ENCODE measurements around the gene FAM193B. TPM values are rescaled to one million over a fixed set of nuclear protein-coding genes. Genes with fewer than 3 reads are reported as not detected.
A peak's percentile ranks its signal among the peaks of the same experiment; 100 is the strongest.

FAM193B gene
- total RNA-seq, 2 experiments from 2014 or later, result 63.6 to 77.7 TPM

DNA sequence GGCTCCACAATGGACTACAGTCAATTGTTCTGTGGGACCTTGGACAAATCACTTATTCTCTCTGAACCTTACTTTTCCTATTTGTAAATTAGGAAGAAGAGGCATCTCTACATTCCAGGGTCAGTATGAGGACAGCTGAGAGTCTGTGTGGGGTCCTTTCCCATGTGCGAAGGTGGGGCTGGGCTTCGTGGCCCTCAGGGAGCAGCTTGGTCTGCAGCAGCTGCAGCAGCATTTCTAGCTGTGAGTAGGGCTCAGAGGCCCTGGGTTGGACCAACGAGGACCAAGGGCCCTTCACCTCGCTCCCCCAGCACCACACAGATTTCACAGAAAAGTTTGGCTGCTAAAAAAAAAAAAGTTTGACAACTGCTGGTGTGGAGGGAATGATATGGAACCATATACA is 28.2 kb downstream of the FAM193B start:
- H3K9me3 Mint-ChIP-seq (ENCODE audit: low read depth), result no peaks in the 10 kb centered on the region
- no peaks in the 10 kb centered on the region for H3K27me3 Mint-ChIP-seq
- no peak overlapping the region for H3K4me3 Mint-ChIP-seq
- ATAC-seq (no peak), DNase-seq (no peak)
- H3K4me1 Mint-ChIP-seq, result peaks cover 3% of the 10 kb centered on the region
- POLR2A ChIA-PET, result no interaction called here
- CTCF ChIA-PET, result no interaction called here
- intact Hi-C loops (cut with DNase I, micrococcal nuclease), result no loop called here
- peaks cover 10% of the 10 kb centered on the region for H3K36me3 Mint-ChIP-seq (ENCODE audit: low read depth)
- H3K27ac Mint-ChIP-seq, result no peak overlapping the region

DNA sequence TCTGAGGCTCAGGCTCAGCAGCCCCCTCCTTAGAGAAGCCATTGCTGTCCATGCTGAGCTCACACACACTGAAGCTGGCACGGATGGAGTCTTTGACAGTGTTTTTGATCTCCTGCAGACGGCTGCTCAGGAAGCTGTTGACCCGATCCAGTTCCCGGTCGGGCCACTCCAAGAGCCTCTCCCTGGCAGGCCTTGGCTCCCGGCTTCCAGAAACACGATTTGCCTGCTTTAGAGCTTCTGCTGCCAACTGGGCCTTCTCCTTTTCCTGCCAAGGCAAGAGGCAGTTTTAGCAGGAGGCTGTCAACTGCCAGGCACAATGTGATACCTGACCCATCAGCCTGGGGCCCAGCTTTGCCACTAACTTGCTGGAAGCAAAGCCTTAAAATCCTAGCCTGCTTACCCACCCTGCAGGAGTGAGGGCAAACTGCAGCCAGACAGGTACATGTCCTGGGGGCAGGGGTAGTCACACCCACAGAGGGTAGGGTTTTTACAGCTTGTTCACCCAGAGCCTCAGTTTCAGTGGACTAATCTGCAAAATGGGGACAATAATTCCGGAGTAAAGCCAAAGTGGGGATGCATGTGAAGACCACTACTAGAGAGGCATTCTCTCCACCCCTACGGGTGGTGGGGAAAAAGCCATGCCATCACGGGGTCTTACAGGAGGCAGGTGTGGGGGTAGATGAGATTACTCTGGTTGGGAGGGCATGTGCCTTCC is 29.3 kb downstream of the FAM193B start:
- Mint-ChIP-seq H3K36me3 (ENCODE audit: low read depth) (peaks cover 4% of the 10 kb centered on the region), H3K27ac (no peak overlapping the region), H3K4me1 (peaks cover 9% of the 10 kb centered on the region), H3K4me3 (no peak overlapping the region), H3K27me3 (no peaks in the 10 kb centered on the region), H3K9me3 (ENCODE audit: low read depth) (no peaks in the 10 kb centered on the region)
- no peak for DNase-seq
- intact Hi-C loops (cut with DNase I, micrococcal nuclease), result no loop called here
- CTCF ChIA-PET, result interaction anchor here (0.6 to 0.8 kb wide), 2 partner anchors 10 to 475 kb away, joined by 3 read pairs; no protein-coding TSS in a partner anchor
- POLR2A ChIA-PET, result no interaction called here
- no peak for ATAC-seq

DNA sequence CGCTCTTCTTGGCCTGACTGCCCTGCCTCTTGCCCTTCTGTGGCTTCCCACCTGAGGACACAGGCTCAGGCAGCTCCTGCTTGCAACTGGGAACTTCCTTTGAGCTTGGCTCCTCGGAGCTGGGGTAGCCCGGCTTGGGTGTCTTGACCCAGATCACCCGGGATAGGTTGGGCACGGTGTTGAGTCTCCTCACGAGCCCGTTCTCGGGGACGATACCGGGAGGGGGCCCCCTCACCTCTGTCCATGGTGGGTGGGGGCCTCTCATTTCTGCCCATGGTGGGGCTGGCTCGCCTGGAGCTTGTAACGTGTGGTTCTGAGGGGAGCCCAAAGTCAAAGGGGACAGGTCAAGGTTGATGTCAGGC is 29.8 kb downstream of the FAM193B start:
- ChIA-PET POLR2A (no interaction called here), CTCF (interaction anchor here (0.8 kb wide), 1 partner anchor 10 kb away, joined by 3 read pairs; no protein-coding TSS in a partner anchor)
- Mint-ChIP-seq H3K36me3 (ENCODE audit: low read depth) (peaks cover 9% of the 10 kb centered on the region), H3K27me3 (no peaks in the 10 kb centered on the region), H3K4me1 (peaks cover 14% of the 10 kb centered on the region), H3K9me3 (ENCODE audit: low read depth) (no peaks in the 10 kb centered on the region), H3K27ac (no peak overlapping the region), H3K4me3 (no peak overlapping the region)
- intact Hi-C loops (cut with DNase I, micrococcal nuclease), result no loop called here
- no peak for ATAC-seq
- no peak for DNase-seq

DNA sequence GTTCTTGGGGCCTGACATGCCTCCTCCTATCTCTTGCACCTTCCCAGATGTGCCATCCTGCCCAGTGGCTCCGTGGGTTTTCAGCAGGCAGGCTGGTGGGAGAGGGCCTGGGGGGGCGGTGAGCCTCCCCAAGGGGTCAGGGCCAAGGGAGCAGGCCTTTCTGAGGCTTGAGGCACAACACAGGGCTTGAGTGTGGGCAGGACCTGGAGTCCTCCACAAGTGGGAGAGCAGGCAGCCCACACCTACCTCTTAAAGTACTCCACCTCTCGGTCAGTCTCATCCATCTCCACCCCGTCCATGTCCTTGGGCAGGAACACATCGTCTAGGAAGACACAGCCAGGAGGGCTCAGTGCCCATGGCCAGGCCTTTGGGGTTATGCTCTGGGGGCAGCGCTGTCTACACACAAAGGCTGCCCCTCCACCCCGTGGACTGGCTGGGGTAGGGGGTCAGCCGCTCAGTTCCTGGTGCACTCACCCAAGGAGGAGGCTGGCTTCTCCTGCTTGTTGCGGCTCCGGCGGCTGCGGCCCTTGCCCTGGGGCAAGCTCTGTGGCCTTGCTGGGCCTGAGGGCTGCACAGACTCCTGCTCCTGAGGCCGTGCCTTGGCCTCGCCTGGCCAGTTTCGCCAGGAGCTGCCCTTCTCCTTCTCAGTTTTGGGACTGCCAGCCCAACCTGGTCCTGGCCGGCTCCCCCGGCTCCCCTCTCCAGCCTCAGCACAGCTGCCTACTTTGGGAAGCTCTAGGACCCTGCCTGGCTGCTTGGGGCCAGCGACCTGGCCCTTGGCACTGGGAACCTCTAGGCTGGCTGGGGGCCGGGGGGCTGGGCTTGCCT is 30.4 kb downstream of the FAM193B start:
- POLR2A ChIA-PET, result interaction anchor here (0.5 kb wide), 1 partner anchor 17 kb away, joined by 12 read pairs; no protein-coding TSS in a partner anchor
- CTCF ChIA-PET, result interaction anchor here (0.8 kb wide), 2 partner anchors 11 to 30 kb away, joined by 3 read pairs; no protein-coding TSS in a partner anchor
- DNase-seq (no peak), ATAC-seq (no peak)
- Mint-ChIP-seq H3K9me3 (ENCODE audit: low read depth) (no peaks in the 10 kb centered on the region), H3K27ac (no peak overlapping the region), H3K27me3 (no peaks in the 10 kb centered on the region), H3K4me3 (no peak overlapping the region), H3K4me1 (peaks cover 20% of the 10 kb centered on the region), H3K36me3 (ENCODE audit: low read depth) (peaks cover 8% of the 10 kb centered on the region)
- intact Hi-C loops (cut with DNase I, micrococcal nuclease), result no loop called here

DNA sequence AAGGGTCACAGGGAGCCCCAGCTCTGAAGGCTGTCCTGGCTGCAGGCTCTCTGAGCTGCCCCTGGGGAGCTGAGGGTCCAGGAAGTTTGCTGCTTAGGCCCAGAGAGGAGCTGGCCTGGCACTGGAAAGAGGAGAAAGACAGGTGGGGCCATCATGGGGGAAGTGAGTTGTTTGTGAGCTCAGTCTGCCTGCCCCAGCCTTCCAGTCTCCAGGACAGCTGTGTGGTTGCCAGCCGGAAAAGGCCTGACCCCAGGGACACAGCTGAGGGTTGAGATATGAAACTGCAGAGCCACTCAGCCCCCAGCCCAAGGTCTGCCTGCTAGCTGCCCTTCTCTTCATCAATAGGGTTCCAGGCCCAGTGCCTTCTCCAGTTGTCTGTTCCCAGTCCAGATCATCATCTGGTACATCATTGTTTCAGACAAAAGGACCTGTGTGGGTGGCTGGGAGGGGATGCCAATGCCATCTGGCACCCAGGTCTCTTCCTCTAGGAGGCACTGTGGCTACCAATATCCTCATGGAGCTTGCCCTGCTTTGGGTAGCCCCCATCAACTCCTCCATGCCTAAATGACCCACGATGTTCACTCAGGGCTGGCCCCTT is 33.3 kb downstream of the FAM193B start:
- Mint-ChIP-seq H3K4me1 (peaks cover 31% of the 10 kb centered on the region), H3K4me3 (no peak overlapping the region), H3K27ac (peak overlapping the region; percentile 64), H3K36me3 (ENCODE audit: low read depth) (peaks cover 19% of the 10 kb centered on the region), H3K9me3 (ENCODE audit: low read depth) (no peaks in the 10 kb centered on the region), H3K27me3 (no peaks in the 10 kb centered on the region)
- ChIA-PET CTCF (interaction anchor here (0.6 to 0.9 kb wide), 3 partner anchors 17 to 211 kb away, joined by 3 to 4 read pairs (median 3); no protein-coding TSS in a partner anchor), POLR2A (no interaction called here)
- intact Hi-C loops (cut with DNase I, micrococcal nuclease), result no loop called here
- DNase-seq (no peak), ATAC-seq (no peak)

DNA sequence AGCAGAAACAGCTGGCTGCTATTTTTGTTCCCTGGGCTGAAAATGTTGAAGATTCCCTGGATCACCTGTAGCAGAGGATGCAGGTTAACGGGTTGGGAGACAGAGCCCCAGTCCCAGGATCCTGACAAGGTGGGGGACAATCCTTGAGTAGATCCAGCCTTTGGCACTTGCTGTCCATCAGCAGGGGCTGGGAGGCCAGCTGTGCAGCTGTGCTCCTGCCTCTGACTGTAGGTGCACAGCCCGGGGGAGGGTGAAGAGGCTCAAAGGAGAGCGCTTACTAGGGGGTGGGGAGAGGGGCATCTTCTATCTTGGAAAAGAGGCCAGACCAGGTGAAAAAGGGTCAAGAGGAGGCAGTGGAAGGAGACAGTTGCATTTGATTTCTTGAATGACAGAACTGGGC is 34.1 kb downstream of the FAM193B start:
- Mint-ChIP-seq H3K27ac (peak overlapping the region; percentile 64), H3K4me3 (no peak overlapping the region), H3K9me3 (ENCODE audit: low read depth) (no peaks in the 10 kb centered on the region), H3K4me1 (peaks cover 38% of the 10 kb centered on the region), H3K27me3 (no peaks in the 10 kb centered on the region), H3K36me3 (ENCODE audit: low read depth) (peaks cover 26% of the 10 kb centered on the region)
- DNase-seq (no peak), ATAC-seq (no peak)
- CTCF ChIA-PET, result interaction anchor here (0.9 kb wide), 1 partner anchor 118 kb away, joined by 3 read pairs; no protein-coding TSS in a partner anchor
- intact Hi-C loops (cut with DNase I, micrococcal nuclease), result no loop called here
- POLR2A ChIA-PET, result no interaction called here

GRCh38 chr5:177519463-177520235 is 34.7 kb downstream of the FAM193B start:
- POLR2A ChIA-PET, result interaction anchor here (1.1 kb wide), 1 partner anchor 8 kb away, joined by 3 read pairs; no protein-coding TSS in a partner anchor
- H3K36me3 Mint-ChIP-seq (ENCODE audit: low read depth), result peaks cover 33% of the 10 kb centered on the region
- DNase-seq, result no peak
- H3K9me3 Mint-ChIP-seq (ENCODE audit: low read depth), result no peaks in the 10 kb centered on the region
- CTCF ChIA-PET, result interaction anchor here (1.1 kb wide), 2 partner anchors 18 to 72 kb away, joined by 3 read pairs; partner anchors contain the start of gene TMED9
- H3K4me1 Mint-ChIP-seq, result peaks cover 45% of the 10 kb centered on the region
- H3K27me3 Mint-ChIP-seq, result no peaks in the 10 kb centered on the region
- peak overlapping the region; percentile 60 for H3K27ac Mint-ChIP-seq
- intact Hi-C loops (cut with DNase I, micrococcal nuclease), result loop anchor here in 1 of 2 experiments (5.0 kb wide), 2 partner anchors 117 to 633 kb away; partner anchors contain the start of genes NHP2 and PFN3
- no peak for ATAC-seq
- H3K4me3 Mint-ChIP-seq, result peak overlapping the region; percentile 28

DNA sequence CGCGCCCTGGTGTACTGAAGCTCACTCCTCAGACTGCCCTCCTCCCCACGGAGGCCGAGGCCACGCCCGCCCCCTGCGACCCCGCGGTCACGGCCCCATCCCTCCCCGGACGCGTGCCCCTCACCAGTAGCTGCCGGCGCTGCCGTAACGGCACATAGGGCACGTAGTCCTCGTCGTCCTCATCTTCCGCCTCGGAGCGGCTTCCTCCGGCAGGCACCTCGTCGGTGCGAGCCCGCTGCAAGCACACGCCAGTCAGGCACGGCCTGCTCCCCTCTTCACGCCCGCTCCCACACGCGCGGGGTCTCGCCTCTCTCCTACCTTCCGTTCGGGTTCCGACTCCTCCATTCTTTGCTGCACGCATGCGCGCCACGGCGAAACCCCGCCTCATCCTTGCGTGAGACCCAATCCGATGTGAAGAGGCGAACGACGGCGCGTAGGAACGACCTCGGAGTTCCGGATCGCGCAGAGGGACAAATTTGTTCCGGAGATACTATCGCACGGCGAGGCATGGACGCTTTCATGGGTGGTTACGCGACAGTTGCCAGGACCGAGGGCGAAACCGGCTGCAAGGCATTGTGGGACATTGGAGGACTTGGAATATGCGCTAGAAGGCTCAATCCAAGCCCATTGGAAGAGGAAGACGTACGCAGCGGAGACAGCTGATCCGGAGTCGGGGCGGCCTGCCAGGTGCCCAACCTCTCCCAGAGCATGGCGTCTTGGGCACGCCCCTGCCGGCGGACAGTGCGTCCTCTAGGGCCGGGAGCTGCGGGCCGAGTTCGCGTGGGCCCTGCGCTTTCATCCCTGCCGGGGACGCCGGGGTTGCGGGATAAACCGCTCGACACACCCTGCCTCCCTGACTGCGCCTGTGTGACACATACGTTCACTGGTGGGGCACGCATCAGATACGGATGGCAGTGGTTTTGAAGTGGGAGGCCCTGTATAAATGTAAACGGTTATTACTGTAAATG is 37.5 kb downstream of the FAM193B start, which contains the start of gene DDX41:
TSS of gene DDX41 (minus strand) at position 361 of the 968 bp plus-strand sequence. CDS start at position 345, 16 bp downstream.
- H3K4me1 Mint-ChIP-seq, result peaks cover 48% of the 10 kb centered on the region
- DNase-seq (peak; percentile 98), ATAC-seq (peak; percentile 91)
- intact Hi-C loops (cut with DNase I, micrococcal nuclease), result loop anchor here (1.0 to 5.0 kb wide), 10 partner anchors 20 to 635 kb away; partner anchors contain the start of genes FAM193B (in 2 of the 2), B4GALT7 (in 1 of the 2), DBN1 (in 1 of the 2) and NHP2 (in 1 of the 2)
- POLR2A ChIA-PET, result interaction anchor here (0.6 kb wide), 1 partner anchor 19 kb away, joined by 3 read pairs; no protein-coding TSS in a partner anchor
- peaks cover 56% of the 10 kb centered on the region for H3K36me3 Mint-ChIP-seq (ENCODE audit: low read depth)
- CTCF ChIA-PET, result interaction anchor here (0.6 to 1.3 kb wide), 7 partner anchors 15 to 208 kb away, joined by 3 to 8 read pairs (median 4); no protein-coding TSS in a partner anchor
- no peaks in the 10 kb centered on the region for H3K9me3 Mint-ChIP-seq (ENCODE audit: low read depth)
- no peaks in the 10 kb centered on the region for H3K27me3 Mint-ChIP-seq
- peak within 1 kb of the TSS; percentile 96 for H3K27ac Mint-ChIP-seq
- peak within 1 kb of the TSS; percentile 98 for H3K4me3 Mint-ChIP-seq

DNA sequence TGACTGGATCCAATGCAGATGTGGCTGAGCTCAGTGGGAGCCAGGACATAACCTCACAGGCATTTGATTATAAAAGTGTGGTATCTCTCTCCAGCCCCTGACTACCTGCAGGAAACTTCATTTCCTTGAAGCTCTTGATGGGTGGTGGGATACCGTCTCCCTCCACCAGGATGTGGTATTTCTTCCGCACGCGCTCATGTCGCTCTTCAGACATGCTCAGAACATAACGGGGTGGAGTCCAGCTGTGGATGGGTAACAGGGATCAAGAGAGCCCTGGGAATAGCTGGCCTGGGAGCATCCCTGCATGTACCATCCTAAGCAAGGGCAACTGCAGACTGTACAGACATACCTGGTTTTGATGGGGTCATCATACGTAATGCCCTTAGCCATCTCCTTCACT is 38.8 kb downstream of the FAM193B start:
- peaks cover 48% of the 10 kb centered on the region for H3K4me1 Mint-ChIP-seq
- intact Hi-C loops (cut with DNase I, micrococcal nuclease), result loop anchor here in 1 of 2 experiments (5.0 kb wide), 2 partner anchors 113 to 637 kb away; partner anchors contain the start of genes NHP2 and PFN3
- CTCF ChIA-PET, result interaction anchor here (0.6 to 1.3 kb wide), 12 partner anchors 8 to 206 kb away, joined by 3 to 8 read pairs (median 4); partner anchors contain the start of gene B4GALT7
- H3K36me3 Mint-ChIP-seq (ENCODE audit: low read depth), result peaks cover 68% of the 10 kb centered on the region
- H3K27ac Mint-ChIP-seq, result peak overlapping the region; percentile 96
- no peak for ATAC-seq
- H3K27me3 Mint-ChIP-seq, result no peaks in the 10 kb centered on the region
- H3K9me3 Mint-ChIP-seq (ENCODE audit: low read depth), result no peaks in the 10 kb centered on the region
- no peak for DNase-seq
- peak overlapping the region; percentile 98 for H3K4me3 Mint-ChIP-seq
- POLR2A ChIA-PET, result interaction anchor here (0.6 to 0.7 kb wide), 2 partner anchors 14 to 18 kb away, joined by 3 read pairs; partner anchors contain the start of gene PDLIM7

Data from activated CD4-positive, alpha-beta T cell treated with anti-CD3 and anti-CD28 coated beads for 36 hours (primary cell).